ENCODE data around the gene BTNL9. TPM values are rescaled to one million over a fixed set of nuclear protein-coding genes. Genes with fewer than 3 reads are reported as not detected.

The BTNL9 gene
- total RNA-seq, 2 experiments from 2014 or later: 162 to 219 TPM

DNA sequence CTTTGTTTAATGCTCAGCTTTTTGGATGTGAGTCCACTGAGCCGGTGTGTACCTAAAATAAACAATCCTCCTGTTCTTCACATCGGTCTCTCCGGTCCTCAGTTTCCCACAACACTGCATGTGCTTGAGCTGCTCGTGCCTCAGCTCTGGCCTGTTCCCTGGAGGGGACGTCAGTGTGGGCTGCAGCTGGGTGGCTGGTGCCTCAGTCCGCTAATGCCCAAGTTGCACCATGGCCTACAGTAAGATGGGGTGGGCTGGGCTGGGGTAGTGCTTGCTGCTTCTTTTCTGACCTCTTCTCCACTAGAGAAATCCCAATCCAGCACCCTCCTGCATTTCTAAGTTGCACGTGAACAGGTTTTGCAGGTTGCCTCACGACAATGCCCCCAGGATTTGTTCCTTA is 595 bp upstream of the BTNL9 start:
- TF ChIP-seq, protein P1, sequence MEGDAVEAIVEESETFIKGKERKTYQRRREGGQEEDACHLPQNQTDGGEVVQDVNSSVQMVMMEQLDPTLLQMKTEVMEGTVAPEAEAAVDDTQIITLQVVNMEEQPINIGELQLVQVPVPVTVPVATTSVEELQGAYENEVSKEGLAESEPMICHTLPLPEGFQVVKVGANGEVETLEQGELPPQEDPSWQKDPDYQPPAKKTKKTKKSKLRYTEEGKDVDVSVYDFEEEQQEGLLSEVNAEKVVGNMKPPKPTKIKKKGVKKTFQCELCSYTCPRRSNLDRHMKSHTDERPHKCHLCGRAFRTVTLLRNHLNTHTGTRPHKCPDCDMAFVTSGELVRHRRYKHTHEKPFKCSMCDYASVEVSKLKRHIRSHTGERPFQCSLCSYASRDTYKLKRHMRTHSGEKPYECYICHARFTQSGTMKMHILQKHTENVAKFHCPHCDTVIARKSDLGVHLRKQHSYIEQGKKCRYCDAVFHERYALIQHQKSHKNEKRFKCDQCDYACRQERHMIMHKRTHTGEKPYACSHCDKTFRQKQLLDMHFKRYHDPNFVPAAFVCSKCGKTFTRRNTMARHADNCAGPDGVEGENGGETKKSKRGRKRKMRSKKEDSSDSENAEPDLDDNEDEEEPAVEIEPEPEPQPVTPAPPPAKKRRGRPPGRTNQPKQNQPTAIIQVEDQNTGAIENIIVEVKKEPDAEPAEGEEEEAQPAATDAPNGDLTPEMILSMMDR (conservative IDR thresholded peaks at IDR 0.05; ENCODE audit: low read length): no peak
- no peak for TF ChIP-seq EZH2phosphoT487 (IDR thresholded peaks at IDR 0.05; ENCODE audit: borderline replicate concordance, low read depth, low read length)
- no TSS peak for BruUV-seq (replicated peaks)
- Histone ChIP-seq H2AFZ (ENCODE audit: low read length) (no peak overlapping the region), H3K36me3 (ENCODE audit: insufficient read depth, low read length) (no peaks in the 10 kb centered on the region), H3K4me3 (ENCODE audit: low read depth, low read length, poor library complexity, severe bottlenecking) (no peak overlapping the region), H4K20me1 (ENCODE audit: insufficient read depth, low read length) (no peaks in the 10 kb centered on the region), H3K27ac (ENCODE audit: low read depth, low read length, poor library complexity, severe bottlenecking) (no peak overlapping the region), H3K9me2 (ENCODE audit: insufficient read depth, low read length) (no peaks in the 10 kb centered on the region), H3K4me1 (ENCODE audit: insufficient read depth, low read length, poor library complexity, severe bottlenecking) (peaks cover 14% of the 10 kb centered on the region), H3K9me3 (ENCODE audit: low read length) (no peaks in the 10 kb centered on the region), H3K4me2 (ENCODE audit: low read length) (no peak overlapping the region), H3K79me2 (ENCODE audit: insufficient read depth, low read depth, low read length) (no peaks in the 10 kb centered on the region)
- ChIA-PET POLR2A (interaction anchor here (1.2 kb wide), 1 partner anchor 12 kb away, joined by 4 read pairs; no protein-coding TSS in a partner anchor), CTCF (ENCODE audit: unreplicated experiment) (interaction anchor here (0.6 kb wide), 1 partner anchor 161 kb away, joined by 3 read pairs; no protein-coding TSS in a partner anchor)
- intact Hi-C loops (cut with micrococcal nuclease; ENCODE audit: unreplicated experiment): no loop called here
- DNase-seq (ENCODE audit: low spot score): no peak

DNA sequence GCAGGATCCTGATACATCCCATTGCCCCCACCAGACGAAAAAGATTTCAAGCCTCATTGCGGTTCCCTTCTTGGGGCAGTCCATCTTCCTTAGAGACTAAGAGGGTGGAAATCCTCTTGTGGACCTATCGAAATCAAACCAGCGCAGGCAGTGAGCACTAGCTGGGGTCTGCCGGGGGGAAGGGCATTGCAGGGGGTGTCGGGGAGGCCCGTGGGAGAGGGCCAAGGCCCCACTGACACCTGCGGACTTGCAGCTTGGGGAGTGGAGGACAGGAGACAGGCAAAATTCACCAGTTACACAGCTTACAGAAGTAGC is 522 bp downstream of the BTNL9 start:
- no peak for DNase-seq (ENCODE audit: low spot score)
- ChIA-PET POLR2A (interaction anchor here (1.2 kb wide), 1 partner anchor 11 kb away, joined by 4 read pairs; no protein-coding TSS in a partner anchor), CTCF (ENCODE audit: unreplicated experiment) (no interaction called here)
- intact Hi-C loops (cut with micrococcal nuclease; ENCODE audit: unreplicated experiment): loop anchor here (5.0 kb wide), 1 partner anchor 258 kb away; no protein-coding TSS in a partner anchor
- no peaks in the 10 kb centered on the region for H3K9me3 ChIP-seq (ENCODE audit: low read length)
- BruUV-seq (replicated peaks): no TSS peak
- H3K36me3 ChIP-seq (ENCODE audit: insufficient read depth, low read length): no peaks in the 10 kb centered on the region
- no peak overlapping the region for H3K4me2 ChIP-seq (ENCODE audit: low read length)
- TF ChIP-seq, protein P1 (conservative IDR thresholded peaks at IDR 0.05; ENCODE audit: low read length): no peak
- no peak for TF ChIP-seq EZH2phosphoT487 (IDR thresholded peaks at IDR 0.05; ENCODE audit: borderline replicate concordance, low read depth, low read length)
- H3K4me1 ChIP-seq (ENCODE audit: insufficient read depth, low read length, poor library complexity, severe bottlenecking): peaks cover 25% of the 10 kb centered on the region
- H2AFZ ChIP-seq (ENCODE audit: low read length): no peak overlapping the region
- H3K9me2 ChIP-seq (ENCODE audit: insufficient read depth, low read length): no peaks in the 10 kb centered on the region
- H4K20me1 ChIP-seq (ENCODE audit: insufficient read depth, low read length): no peaks in the 10 kb centered on the region
- H3K4me3 ChIP-seq (ENCODE audit: low read depth, low read length, poor library complexity, severe bottlenecking): no peak overlapping the region
- H3K27ac ChIP-seq (ENCODE audit: low read depth, low read length, poor library complexity, severe bottlenecking): no peak overlapping the region
- no peaks in the 10 kb centered on the region for H3K79me2 ChIP-seq (ENCODE audit: insufficient read depth, low read depth, low read length)

DNA sequence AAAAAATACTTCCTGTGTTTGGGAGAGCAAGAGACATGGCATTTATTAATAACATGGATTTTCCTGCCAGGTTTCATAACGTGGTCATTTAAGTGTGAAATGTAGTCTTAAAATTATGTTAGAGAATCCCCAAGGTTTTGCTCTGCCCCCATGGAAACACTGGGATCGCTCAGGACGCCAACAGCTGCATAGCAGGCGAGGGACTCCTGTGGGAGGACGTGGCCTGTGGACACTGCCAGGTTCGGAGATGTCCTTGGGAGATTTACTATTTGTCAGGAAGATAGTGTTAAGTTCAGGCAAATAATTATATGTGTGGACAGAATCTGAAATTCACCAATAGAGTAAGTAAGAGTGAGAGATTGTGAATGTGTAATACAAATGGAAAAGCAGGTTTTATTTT is 977 bp downstream of the BTNL9 start:
- Histone ChIP-seq H3K4me3 (ENCODE audit: low read depth, low read length, poor library complexity, severe bottlenecking) (no peak overlapping the region), H3K9me3 (ENCODE audit: low read length) (no peaks in the 10 kb centered on the region), H3K36me3 (ENCODE audit: insufficient read depth, low read length) (no peaks in the 10 kb centered on the region), H3K4me1 (ENCODE audit: insufficient read depth, low read length, poor library complexity, severe bottlenecking) (peaks cover 29% of the 10 kb centered on the region), H3K79me2 (ENCODE audit: insufficient read depth, low read depth, low read length) (no peaks in the 10 kb centered on the region), H3K27ac (ENCODE audit: low read depth, low read length, poor library complexity, severe bottlenecking) (no peak overlapping the region), H3K4me2 (ENCODE audit: low read length) (no peak overlapping the region), H2AFZ (ENCODE audit: low read length) (no peak overlapping the region), H4K20me1 (ENCODE audit: insufficient read depth, low read length) (no peaks in the 10 kb centered on the region), H3K9me2 (ENCODE audit: insufficient read depth, low read length) (no peaks in the 10 kb centered on the region)
- CTCF ChIA-PET (ENCODE audit: unreplicated experiment): no interaction called here
- intact Hi-C loops (cut with micrococcal nuclease; ENCODE audit: unreplicated experiment): loop anchor here (5.0 kb wide), 1 partner anchor 259 kb away; no protein-coding TSS in a partner anchor
- POLR2A ChIA-PET: no interaction called here
- no peak for TF ChIP-seq EZH2phosphoT487 (IDR thresholded peaks at IDR 0.05; ENCODE audit: borderline replicate concordance, low read depth, low read length)
- TF ChIP-seq, protein P1 (conservative IDR thresholded peaks at IDR 0.05; ENCODE audit: low read length): no peak
- no peak for DNase-seq (ENCODE audit: low spot score)
- BruUV-seq (replicated peaks): no TSS peak

Data from OCI-LY7 (cell line).